Gastroesophageal sphincter (tissue), 3 donors: ENCODE results near the gene FBXO42.

Source experiments
- EP300 ChIP-seq: sonication (generic); formaldehyde crosslinking; IDR thresholded peaks from one replicate; pipeline ENCODE4 v1.6.1; 2017; ENCODE audit warnings: antibody characterized with exemption, mild to moderate bottlenecking
- TF ChIP-seq, protein P1 (sequence below), 4 experiments: fragments of 200-600 bp in 2 of 4; fragments of 450-650 bp in 2 of 4; sonication (generic) in 1 of 4; IDR thresholded peaks; one replicate each; pipeline ENCODE4 v1.5.1; 2017 to 2019; ENCODE audit warnings: antibody characterized with exemption in 4 of 4, mild to moderate bottlenecking in 2 of 4, moderate library complexity in 2 of 4

DNA sequence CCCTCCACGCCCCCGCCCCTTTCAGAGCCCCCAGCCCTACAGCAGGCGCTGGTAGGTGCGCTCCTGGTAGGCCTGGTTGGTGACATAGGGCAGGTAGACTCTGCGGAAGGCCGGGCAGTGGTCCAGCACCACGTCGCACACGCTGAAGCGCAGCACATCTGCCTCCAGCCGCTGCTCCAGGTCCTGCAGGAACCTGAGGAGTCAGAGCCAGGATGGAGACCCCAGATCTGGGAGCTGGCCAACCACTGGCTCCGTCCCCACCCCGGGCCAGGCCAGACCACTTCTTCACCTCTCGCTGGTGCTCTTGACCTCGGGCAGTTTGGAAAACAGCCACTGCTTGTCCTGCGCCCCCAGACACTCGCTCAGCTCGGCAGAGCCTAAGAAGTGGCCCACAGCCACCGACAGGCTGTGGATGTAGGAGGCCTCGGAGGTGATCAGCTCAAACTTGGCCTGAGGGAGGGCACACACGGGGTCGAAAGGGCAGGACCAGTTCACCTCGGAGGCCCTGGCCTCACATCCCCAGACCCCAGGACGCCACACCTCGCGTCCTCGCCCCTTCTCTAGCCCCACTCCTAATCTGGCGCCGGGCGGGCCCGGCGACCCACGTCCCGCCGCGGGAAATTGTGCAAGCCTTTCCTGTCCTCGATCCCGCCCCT, 146.3 kb downstream of the FBXO42 start:
- TF ChIP-seq, protein P1, sequence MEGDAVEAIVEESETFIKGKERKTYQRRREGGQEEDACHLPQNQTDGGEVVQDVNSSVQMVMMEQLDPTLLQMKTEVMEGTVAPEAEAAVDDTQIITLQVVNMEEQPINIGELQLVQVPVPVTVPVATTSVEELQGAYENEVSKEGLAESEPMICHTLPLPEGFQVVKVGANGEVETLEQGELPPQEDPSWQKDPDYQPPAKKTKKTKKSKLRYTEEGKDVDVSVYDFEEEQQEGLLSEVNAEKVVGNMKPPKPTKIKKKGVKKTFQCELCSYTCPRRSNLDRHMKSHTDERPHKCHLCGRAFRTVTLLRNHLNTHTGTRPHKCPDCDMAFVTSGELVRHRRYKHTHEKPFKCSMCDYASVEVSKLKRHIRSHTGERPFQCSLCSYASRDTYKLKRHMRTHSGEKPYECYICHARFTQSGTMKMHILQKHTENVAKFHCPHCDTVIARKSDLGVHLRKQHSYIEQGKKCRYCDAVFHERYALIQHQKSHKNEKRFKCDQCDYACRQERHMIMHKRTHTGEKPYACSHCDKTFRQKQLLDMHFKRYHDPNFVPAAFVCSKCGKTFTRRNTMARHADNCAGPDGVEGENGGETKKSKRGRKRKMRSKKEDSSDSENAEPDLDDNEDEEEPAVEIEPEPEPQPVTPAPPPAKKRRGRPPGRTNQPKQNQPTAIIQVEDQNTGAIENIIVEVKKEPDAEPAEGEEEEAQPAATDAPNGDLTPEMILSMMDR (IDR thresholded peaks at IDR 0.05) = no peak
- TF ChIP-seq EP300 = no peak
